GM19240 (cell line): ENCODE results near the gene GEMIN4.
"Not testable (repeated sequence)": the region's sequence is repeated elsewhere in the genome, so short reads cannot be mapped to it uniquely, and the experiment has no call there.

Source experiments
- DNase-seq: peaks from one replicate; pipeline ENCODE4 v3.0.0; 2011; ENCODE audit warnings: low spot score; ENCODE audit not compliant: insufficient read length

The GEMIN4 gene

DNA sequence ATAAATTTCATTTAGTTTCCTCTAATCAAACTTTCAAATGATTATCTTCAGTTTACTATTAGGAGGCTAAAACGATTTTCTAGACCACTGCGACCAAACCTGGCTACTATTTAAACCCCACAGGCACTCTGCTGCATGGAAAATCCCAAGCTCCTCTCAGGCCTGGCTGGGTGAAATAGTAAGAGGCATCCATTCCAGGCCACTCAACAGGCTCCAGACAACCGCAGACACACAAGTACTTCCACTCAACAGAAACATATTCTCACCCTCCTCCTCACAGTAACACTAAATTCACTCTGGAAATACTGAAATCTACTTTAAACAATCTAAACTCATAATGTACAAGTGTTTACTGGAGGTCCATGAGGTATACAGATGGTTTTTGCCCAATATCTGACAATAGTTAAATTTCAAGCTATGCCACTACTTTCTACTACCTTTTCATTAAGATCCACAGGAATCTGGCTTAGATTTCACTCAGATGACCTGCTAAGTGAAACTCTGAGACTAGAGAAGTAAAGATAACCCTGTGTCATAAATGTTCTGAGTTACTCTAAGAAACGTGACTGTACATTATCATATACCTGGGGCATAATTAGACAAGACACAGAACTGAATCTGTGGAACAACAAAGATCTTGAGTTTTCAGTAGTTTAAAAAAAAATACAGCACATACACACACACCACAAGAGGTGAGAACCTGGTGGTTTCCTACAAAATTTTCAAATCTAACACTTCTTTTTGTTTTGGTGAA is 47.8 kb downstream of the GEMIN4 start:
- no peak for DNase-seq

DNA sequence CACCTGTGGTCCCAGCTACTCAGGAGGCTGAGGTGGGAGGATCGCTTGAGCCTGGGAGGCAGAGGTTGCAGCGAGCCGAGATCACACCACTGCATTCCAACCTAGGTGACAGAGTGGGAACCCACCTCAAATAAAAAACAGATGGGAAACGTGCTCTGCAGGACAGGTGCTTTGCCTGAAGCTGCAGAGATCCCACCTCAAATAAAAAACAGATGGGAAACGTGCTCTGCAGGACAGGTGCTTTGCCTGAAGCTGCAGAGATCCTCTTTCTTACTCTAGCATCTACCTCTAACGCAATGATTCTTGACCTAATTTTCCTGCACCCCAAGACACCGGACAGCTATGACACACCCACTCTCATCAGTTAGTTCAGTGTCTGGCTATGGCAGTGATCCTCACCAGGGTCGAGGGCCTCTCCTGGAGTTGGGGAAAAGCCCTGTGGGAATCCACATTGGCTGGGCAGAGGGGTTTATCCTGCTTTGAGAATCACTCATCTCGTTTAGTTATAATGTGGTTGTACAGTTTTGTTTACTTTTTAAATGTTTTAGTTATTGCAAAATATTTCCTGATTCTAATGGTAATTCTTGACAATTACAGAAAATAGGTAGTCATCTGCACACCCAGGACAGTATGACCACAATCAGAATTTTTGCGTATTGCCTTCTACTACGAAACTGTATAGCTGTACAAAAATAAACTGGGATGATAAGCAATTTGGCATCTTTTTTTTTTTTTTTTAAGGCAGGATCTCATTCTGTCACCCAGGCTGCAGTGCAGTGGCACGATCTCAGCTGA is 48.8 kb downstream of the GEMIN4 start:
- DNase-seq, result no peak

DNA sequence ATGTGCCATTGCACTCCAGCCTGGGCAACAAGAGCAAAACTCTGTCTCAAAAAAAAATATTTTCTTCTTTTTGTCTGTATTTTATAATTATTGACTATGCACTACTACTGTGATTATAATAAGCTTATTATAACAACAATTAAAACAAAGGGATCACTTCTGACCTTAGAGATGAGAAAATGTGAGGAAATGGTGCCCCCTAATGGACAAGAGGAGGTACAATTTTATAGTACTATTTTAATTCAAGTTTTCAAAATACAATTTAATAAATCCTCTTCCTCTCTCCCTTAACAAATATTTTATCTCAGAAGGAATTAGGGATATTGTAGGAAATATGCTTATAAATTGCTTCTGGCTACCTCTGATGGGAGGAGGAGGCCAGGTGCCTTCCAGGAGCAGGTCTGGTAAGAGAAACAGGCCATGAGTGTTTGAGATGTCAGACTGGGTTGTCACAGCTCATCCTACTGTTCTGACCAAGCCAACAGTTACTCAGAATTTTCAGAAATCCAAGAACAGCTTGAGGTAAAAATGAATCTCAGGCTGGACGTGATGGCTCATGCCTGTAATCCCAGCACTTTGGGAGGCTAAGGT is 51.5 kb downstream of the GEMIN4 start:
- peak; percentile 25 for DNase-seq

DNA sequence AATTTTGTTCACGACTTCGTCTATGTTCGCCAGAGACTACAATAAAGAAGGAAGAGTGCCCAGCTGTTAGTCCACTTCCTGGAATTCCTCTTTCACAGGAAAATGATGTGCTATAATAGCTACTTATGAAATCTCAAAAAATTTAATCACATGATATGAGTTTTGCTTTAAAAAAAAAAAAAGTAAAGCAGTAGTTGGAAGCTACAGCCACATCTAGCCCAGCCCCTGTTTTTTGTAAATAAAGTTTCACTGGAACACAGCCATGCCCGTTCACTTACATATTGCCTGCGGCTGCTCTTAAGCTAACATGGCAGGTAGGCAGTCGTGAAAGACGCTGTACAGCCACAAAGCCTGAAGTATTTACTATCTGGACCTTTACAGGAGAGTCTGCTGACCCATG is 52.7 kb downstream of the GEMIN4 start:
- no peak for DNase-seq

DNA sequence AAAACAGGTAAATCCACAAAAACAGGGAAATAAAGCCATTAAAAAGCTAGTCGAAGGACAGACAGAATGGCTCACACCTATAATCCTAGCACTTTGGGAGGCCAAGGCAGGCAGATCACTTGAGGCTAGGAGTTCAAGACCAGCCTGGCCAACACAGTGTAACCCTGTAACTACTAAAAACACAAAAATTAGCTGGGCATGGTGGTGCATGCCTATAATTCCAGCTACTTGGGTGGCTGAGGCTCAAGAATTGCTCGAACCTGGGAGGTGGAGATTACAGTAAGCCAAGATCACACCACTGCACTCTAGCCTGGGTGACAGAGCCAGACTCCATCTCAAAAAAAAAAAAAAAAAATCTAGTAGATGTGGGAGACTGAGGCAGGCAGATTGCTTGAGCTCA is 54.0 kb downstream of the GEMIN4 start:
- not testable (repeated sequence) for DNase-seq

DNA sequence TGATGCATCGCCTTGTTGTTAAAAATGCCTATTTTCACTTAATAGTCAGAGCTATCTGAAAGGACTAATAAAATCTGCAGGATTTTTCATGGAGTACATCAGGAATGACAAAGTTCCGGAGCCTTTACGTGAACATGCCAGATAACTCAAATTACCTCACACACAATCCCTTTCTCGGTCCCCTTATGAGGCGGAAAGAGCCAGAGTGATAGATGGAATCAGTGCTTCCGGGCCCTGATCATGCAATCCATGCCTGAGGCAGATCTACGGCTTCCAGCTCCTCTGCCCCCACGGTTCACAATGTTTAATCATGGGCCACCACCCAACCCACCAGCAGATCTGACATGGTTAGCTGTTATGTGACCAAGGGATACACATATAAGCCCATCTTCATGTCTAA is 54.4 kb downstream of the GEMIN4 start:
- DNase-seq, result no peak

DNA sequence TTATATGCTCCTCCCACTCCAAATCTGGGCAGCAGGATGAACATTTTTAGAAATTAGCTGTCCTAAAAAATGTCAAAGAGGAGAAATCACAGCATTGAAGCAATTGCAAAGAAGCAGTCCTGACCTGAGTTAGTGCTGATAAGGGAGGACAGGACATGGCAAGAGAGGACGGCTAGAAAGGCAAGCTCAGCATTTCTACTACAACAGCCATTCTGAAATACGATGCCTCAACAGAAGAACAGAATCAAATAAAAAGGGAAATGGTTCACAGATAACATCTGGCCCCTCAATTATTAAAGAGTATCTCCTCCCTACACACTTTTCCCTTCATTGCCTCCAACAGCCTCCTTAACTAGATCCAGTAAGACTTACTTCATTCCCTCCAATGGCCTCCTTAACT is 55.7 kb downstream of the GEMIN4 start:
- no peak for DNase-seq
